OCI-LY1 (cell line): ENCODE data around the gene SIRT2.

Experiments used
- EZH2 ChIP-seq: fragments of 200-600 bp; sonication (generic), shearing (Covaris generic); IDR thresholded peaks from 2 replicates; pipeline ENCODE4 v1.8.0; 2017; ENCODE audit warnings: borderline replicate concordance, mixed run types, mild to moderate bottlenecking, antibody characterized with exemption, low read length, moderate library complexity, mixed read lengths
- TF ChIP-seq, protein P1 (sequence below): fragments of 200-600 bp; sonication (generic), shearing (Covaris generic); IDR thresholded peaks from 2 replicates; pipeline ENCODE4 v1.5.1; 2017; ENCODE audit warnings: mild to moderate bottlenecking, antibody characterized with exemption, low read length, moderate library complexity, mixed read lengths

DNA sequence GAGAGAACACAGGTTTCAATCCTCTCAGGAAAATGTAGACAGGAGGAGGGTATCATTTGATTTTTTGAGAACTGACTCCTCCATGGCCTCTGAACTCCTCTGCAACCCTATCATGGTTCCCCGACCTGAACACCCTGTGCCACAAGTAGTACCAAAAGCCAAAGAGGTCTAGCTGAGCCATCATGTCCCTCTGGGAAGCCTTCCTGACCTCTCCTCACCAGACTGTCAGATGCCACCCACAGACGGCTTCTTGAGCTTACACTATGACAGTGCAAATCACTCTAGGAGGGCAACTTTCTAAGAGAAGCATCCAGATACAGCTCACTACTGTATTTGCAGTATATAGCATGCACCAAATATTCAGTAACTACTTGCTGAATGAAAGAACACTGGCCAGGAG, 53.3 kb downstream of the SIRT2 start:
- TF ChIP-seq, protein P1, sequence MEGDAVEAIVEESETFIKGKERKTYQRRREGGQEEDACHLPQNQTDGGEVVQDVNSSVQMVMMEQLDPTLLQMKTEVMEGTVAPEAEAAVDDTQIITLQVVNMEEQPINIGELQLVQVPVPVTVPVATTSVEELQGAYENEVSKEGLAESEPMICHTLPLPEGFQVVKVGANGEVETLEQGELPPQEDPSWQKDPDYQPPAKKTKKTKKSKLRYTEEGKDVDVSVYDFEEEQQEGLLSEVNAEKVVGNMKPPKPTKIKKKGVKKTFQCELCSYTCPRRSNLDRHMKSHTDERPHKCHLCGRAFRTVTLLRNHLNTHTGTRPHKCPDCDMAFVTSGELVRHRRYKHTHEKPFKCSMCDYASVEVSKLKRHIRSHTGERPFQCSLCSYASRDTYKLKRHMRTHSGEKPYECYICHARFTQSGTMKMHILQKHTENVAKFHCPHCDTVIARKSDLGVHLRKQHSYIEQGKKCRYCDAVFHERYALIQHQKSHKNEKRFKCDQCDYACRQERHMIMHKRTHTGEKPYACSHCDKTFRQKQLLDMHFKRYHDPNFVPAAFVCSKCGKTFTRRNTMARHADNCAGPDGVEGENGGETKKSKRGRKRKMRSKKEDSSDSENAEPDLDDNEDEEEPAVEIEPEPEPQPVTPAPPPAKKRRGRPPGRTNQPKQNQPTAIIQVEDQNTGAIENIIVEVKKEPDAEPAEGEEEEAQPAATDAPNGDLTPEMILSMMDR, result no peak
- TF ChIP-seq EZH2, result no peak
